ENCODE results near the gene STK32B.

- TF ChIP-seq CTCF (IDR thresholded peaks at IDR 0.05 in 2 of 3, conservative IDR thresholded peaks at IDR 0.05 in 1 of 3; ENCODE audit: insufficient read depth in 2 of 3, low read depth in 1 of 3, low read length in 3 of 3) (no peak), ARNT (IDR thresholded peaks at IDR 0.05) (no peak), EZH2 (IDR thresholded peaks at IDR 0.05; ENCODE audit: borderline replicate concordance, low read depth, low read length) (no peak), STAT5B (CRISPR knock-in tag; IDR thresholded peaks at IDR 0.05) (no peak), ZNF644 (tag; IDR thresholded peaks at IDR 0.05; ENCODE audit: low read depth) (no peak), CHD1 (IDR thresholded peaks at IDR 0.05; ENCODE audit: low read length) (no peak), MEF2A (IDR thresholded peaks at IDR 0.05; ENCODE audit: control insufficient read depth, low read depth, low read length) (no peak), OTX1 (CRISPR knock-in tag; IDR thresholded peaks at IDR 0.05) (no peak), SMC3 (conservative IDR thresholded peaks at IDR 0.05; ENCODE audit: insufficient read depth, low read depth, low read length) (no peak), RAD21 (CRISPR knock-in tag; conservative IDR thresholded peaks at IDR 0.05 in 1 of 2, IDR thresholded peaks at IDR 0.05 in 1 of 2) (no peak)
Observed at GRCh38 chr4:5391492-5391891, 340.2 kb downstream of the STK32B start.
